ENCODE measurements around the gene TIMM44.
A peak's percentile ranks its signal among the peaks of the same experiment; 100 is the strongest.

TIMM44 gene

DNA sequence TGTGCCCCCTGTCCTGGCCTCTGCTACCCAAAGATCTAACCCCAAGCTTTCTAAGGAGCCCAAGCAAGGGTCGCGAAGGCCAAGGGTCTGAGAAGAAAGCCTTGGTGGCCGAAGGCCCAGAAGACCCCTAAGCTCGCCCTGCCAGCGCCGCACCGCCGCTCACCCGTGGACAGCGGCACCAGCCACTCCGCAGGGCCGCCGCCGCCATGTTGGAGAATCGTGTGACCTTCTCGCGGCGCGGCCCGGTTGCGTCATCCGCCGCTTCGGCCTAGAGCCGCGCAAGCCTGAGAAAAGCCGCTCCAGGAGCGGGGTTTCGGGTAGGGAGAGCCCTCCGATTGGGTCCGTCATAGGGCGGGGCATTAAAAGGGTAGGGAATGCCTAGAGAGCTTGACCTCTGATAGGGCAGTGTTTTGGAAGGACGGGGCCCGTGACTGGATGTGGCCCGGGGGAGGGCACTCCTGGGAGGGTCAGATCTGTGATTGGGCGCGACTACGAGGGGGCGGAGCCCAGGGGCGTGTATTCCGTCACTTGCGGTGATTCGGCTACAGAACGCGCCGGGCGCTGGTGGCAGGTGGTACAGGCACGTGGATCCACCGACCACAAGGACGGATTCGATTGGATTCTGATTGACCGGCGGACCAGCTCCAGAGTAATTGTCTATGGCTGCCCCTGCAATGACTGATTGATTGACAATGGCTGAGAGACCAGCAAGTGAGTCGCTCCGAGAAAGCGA lies at the start of gene TIMM44:
Gene TIMM44 (minus strand): TSS at position 223 of the 733 bp plus-strand sequence. CDS start 15 bp downstream, at position 208.
- peak; percentile 100 for DNase-seq

GRCh38 chr19:7992575-7992974 lies 49.1 kb upstream of the TIMM44 start:
- DNase-seq = no peak

DNA sequence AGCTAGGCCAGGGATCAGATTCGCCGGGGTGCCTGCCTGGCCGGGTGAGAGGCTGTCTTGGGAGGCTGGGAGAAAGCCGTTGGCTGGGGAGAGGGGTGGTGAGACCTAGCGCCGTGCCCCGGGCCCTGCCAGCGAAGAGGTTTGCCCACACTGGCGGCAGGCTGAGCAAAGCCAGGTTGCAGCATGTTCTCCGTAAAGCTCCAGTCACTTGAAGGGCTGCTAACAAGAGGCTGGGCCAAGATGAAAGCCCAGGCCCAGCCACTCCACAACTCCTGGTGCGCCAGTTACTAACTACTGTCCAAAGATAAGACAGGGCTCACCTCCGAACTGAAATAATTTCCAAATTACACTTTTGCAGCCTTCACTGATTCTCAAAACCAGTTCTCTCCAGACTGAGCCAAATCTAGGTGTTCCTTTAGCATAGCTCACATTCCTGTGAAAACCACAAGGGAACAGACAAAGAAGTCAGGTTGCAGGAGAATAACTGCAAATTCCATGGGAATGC lies 45.7 kb upstream of the TIMM44 start:
- no peak for DNase-seq

DNA sequence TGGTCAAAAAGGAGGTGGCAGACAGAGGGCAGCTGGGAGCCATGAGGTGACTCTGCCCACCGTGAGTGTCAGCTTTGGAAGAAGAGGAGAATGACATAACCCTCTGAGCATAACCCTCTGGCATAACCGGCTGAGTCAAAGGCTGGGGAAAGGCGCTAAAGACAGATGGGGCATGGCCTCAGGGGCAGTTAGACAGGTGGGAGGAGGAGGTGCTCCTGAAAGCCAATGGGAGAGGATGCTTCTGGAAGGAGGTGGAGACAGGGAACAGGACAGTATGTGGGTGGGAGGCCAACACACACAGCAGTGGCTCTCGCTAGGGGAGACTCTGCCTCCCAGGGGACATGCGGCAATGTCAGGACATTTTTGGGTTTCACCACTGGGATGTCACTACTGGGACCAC lies 44.8 kb upstream of the TIMM44 start:
- DNase-seq = no peak

DNA sequence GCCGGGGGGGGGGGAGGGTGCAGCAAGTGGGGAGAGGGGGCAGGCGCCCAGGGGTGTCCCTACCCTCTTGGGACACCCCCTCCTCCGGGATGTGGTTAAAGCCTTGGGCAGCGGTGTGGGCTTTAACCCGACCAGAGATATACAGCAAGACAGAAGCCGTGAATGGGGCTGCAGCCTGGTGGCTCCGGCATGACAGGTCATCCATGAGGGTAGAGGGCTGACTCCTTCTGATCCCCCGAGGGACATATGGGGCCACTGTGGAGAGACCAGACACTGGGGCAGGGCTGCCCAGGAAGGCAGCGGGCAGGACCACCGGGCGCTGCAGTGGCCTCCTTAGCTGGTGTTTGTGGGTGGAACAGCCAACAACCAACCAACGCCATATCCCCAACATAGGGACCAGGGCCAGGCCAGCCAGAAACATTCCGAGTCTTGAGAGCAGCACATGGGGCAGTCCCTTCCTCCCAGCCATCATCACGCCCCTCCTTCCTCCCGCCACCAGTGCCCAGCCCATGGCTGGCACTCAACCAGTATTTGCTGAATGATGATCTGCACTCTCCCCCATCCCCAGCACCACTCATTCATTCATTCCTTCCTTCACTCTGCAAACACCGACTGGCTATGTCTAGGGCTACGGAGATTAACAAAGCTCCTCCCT lies 43.8 kb upstream of the TIMM44 start:
- DNase-seq = no peak

DNA sequence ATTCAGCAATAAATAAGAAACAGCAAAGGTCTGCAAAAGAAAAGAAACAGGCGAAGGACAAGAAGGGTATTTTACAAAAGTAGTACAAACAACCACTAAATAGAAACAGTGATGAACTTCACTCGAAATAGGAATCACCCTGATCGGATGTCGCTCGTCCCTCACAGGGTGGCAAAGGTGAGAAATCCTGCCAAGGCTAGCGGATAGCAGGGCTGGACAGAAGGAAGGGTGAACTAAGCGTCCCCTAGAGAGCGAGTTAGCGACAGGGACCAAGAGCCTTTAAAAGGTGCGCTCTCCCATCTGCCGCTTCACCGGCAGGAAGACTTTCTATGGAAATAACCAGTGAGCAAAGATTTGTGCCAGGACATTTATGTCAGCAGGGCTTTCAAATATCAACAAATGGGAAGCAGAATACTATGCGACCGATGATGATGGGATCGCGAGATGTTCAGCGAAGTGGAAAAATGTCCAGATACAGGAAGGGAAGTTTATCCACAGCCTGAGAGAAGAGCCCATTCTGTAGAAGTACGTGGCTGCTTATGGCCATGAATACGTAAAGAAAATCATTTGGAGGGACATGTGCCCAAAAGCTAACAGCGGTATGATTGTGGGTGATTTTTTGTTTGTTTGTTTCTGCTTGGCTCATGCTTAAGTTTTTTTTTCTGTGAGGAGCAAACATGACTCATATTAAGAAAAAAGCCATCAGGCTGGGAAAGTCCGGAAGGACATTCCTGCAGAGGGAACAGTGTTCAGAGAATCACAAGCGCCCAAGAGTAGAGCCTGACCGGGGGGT lies 43.1 kb upstream of the TIMM44 start:
- no peak for DNase-seq

DNA sequence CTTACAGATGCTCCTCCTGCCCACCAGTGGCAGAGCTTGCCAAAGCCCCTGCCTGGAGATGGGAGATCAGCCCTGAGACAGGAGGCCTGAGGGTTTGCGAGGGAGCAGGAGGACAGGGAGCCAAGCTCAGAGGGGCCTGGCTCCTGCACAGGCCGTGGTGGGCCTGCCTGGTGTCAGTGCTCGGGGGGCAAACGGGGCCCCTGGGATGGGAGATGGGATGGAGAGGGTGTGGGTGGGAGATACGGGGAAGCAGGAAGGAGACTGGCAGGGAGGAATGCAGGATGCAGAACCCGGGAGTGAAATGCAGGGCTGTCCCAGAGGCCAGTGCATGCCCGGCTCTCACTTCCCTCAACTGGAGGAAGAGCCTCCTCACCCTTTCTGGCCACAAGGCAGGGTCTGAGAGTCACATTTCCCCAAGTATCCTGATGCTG lies 42.0 kb upstream of the TIMM44 start:
- DNase-seq = no peak

- DNase-seq = no peak
Measured at GRCh38 chr19:7983995-7984837, 40.8 kb upstream of the TIMM44 start.

- peak in 1 of 2 experiments; percentile 36 for DNase-seq
Measured at GRCh38 chr19:7983286-7983950, 40.0 kb upstream of the TIMM44 start.

GRCh38 chr19:7982651-7983099 lies 39.2 kb upstream of the TIMM44 start:
- no peak for DNase-seq

GRCh38 chr19:7982103-7982502 lies 38.6 kb upstream of the TIMM44 start:
- DNase-seq = peak in 1 of 2 experiments; percentile 31

DNA sequence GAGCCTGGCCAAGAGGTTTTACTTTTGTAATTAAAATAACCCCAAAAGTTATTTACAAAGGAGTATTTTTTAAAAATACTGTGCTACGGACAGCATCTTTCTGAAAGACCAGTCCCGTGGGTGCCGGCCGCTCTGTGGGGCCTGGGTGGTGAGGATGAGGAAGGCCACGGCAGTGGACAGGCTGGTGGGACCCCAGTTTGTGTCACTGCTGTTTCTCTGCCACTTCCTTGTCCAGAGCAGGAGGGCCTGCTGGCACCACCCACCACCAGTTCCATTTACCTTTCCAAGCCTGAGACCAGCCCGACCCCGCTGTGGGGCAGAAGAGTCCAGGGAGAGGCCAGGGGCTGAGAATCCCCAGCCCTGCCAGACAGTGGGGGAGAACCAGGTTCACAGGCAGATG lies 38.2 kb upstream of the TIMM44 start:
- no peak for DNase-seq

DNA sequence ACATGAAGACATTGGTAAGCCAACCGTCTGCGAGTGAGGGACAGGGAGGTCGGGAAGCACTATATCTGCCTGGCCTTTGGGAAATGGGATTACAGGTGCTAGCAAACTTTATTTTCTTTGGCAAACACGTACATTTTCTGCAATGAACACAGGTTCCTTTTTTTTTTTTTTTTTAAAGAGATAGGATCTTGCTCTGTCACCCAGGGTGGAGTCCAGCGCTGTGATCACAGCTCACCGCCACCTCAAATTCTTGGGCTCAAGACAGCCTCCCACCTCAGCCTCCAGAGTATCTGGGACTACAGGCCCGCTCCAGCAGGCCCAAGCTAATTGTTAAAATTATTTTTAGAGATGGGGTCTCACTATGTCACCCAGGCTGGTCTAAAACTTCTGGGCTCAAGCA lies 37.7 kb upstream of the TIMM44 start:
- DNase-seq = no peak

DNA sequence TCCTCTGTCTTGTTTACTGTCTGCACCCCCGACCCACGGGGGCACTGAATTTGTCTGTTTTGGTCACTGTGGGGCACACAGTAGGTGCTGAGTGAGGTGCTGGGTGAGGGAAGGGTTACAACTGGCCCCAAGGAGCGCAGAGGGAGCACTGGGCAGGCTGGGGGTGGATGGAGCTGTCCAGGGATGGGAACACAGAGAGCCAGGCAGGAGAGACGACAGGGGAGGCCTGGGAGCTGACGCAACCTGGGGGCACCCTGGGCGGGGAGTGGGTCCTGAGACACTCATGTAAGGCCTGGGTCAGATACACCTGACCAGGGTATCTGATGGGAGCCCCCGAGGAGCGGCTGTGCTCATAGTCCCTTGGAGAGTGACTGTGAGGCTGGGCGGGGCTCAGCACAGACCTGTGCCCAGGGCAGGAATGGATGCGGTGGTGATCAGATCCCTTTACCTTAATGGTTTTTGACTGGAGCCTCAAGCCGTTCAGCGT lies 37.2 kb upstream of the TIMM44 start:
- no peak for DNase-seq

GRCh38 chr19:7980168-7980567 lies 36.7 kb upstream of the TIMM44 start:
- DNase-seq = no peak

GRCh38 chr19:7979559-7979958 lies 36.1 kb upstream of the TIMM44 start:
- no peak for DNase-seq

GRCh38 chr19:7979011-7979410 lies 35.5 kb upstream of the TIMM44 start:
- no peak for DNase-seq

DNA sequence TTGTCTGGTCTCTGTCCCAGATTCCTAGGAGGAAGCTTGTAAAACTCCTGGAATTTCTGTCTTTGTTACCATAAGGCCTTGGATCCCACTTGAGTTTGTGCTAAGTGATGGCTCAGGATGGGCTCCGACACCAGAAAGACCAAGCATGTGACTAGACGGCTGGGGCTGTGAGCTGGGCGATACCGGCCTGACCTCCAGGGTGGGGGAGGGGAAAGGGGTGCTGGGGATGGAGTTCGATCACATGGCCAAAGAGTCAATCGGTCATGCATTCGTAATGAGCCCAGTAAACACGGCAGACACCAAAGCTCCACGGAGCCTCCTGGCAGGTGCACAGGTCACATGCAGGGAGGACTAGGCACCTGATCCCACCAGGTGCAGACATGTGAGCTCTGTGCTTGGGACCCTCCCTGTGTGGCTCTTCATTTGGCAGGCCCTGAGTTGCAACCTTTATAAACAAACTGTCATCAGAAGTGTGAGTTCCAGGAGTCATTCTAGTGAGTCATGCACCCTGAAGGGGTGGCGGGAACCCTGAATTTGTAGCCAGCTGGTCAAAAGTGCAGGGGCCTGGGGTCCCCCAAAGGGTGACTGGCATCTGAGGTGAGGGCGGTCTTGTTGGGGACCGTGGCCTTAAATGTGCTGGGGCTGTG lies 34.8 kb upstream of the TIMM44 start:
- DNase-seq = no peak

DNA sequence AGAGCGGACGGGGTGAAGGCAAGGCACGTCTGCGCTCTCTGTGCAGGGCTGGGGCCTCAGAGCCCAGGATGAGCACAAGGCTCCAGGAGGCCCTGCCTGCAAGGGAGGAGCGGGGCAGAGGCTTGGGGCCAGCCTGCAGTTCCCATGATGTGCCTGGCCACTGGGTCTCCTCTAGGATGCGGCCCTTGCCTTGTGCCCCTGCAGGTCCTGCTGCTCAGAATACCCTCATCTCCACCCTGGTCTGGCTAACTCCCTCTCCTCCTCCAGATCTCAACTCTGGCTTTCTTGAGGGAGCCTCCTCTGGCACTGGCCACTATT lies 34.2 kb upstream of the TIMM44 start:
- no peak for DNase-seq

DNA sequence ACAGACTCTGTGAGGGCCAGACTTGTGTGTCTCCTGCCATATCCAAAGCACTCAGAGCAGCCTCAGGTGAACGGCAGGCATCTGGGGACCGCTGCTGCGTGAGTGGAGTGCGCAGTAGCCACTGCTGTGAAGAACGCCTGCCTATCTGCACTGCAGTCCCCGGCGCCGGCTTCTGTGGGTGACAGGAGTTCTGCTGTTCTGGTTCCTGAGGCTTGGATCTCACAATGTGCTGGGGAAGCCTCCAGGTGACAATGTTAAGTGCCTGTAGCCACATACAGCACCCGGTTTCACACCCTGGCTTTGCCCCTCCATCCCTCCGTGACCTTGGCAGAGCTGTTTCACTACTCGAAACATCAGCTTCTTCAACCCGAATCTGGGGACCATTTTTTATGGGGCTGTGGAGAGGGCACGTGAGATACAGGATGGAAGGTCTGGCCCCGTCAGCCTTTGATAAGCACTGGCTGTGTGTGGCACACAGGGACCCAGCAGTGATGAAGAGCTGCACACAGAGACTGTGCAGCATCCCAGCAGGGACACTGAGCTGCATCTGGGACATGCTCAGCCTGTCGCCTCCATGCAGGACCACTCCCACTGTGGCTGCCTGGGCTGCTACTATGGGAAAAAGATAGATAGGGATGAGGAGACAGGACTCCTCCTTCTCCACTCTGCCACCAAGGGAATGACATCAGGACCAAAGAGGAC lies 33.7 kb upstream of the TIMM44 start:
- DNase-seq = no peak

- DNase-seq = no peak
Measured at GRCh38 chr19:7976461-7976860, 33.0 kb upstream of the TIMM44 start.
